Measurements from ENCODE around the gene ROR1.

ROR1 gene

DNA sequence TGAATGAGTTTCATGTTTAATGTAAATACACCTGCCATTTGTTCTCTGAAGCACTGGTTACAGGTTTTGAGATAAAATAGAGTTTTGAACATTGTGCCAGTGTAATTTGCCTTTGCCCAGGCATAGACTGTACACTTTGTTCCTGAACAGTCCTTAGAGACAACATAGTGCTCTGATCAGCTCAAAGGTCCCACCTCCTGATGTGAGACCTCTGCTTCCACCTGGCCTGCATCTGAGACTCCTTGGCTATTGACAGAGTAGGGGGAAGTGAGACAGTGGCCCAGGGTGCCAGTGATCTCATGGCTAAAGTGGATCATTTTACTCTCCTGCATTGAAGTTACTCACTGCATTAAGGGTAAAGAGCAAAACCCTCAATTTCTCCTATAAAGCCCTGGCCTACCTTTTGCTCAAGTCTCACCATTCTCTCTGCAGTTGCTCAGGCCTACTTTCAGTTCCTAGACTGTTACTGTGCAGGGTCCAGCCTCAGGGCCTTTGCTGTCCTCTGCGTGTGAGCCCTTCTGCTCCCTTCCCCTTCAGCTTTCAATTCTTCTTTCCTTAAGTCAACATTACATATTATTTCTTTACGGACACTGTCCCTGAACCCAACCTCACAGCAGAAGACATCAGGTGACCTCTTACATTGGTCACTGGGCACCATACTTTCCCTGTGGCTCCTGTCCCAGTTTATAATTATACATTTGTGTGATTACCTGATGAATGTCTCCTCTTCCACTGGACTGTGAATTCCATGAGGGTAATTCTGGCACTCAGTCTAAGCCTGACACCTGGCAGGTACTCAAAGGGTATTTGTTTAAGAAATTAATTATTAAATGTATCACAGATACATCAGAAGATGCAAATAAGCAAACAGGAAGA is 142.9 kb downstream of the ROR1 start:
- H3K27ac ChIP-seq (ENCODE audit: low read length): no peak overlapping the region
- H3K4me3 ChIP-seq (ENCODE audit: low read depth in 1 of 2, low read length in 2 of 2): no peak overlapping the region
- H3K9ac ChIP-seq (ENCODE audit: low read depth, low read length): no peak overlapping the region
- no peak overlapping the region for H2AFZ ChIP-seq (ENCODE audit: low read depth, low read length)
- no peaks in the 10 kb centered on the region for H4K20me1 ChIP-seq (ENCODE audit: insufficient read depth, low read length)
- peaks cover 24% of the 10 kb centered on the region for H3K27me3 ChIP-seq (ENCODE audit: insufficient read depth, low read length, poor library complexity)
- H3K9me3 ChIP-seq (ENCODE audit: insufficient read depth, low read length, severe bottlenecking): no peaks in the 10 kb centered on the region
- ATAC-seq (ENCODE audit: insufficient read depth, low read depth) (no peak), DNase-seq (no peak)
- no peaks in the 10 kb centered on the region for H3K4me1 ChIP-seq (ENCODE audit: insufficient read depth, low read length)
- TF ChIP-seq EZH2 (IDR thresholded peaks at IDR 0.05; ENCODE audit: borderline replicate concordance, low read depth, low read length, severe bottlenecking): no peak
- TF ChIP-seq, protein P1, sequence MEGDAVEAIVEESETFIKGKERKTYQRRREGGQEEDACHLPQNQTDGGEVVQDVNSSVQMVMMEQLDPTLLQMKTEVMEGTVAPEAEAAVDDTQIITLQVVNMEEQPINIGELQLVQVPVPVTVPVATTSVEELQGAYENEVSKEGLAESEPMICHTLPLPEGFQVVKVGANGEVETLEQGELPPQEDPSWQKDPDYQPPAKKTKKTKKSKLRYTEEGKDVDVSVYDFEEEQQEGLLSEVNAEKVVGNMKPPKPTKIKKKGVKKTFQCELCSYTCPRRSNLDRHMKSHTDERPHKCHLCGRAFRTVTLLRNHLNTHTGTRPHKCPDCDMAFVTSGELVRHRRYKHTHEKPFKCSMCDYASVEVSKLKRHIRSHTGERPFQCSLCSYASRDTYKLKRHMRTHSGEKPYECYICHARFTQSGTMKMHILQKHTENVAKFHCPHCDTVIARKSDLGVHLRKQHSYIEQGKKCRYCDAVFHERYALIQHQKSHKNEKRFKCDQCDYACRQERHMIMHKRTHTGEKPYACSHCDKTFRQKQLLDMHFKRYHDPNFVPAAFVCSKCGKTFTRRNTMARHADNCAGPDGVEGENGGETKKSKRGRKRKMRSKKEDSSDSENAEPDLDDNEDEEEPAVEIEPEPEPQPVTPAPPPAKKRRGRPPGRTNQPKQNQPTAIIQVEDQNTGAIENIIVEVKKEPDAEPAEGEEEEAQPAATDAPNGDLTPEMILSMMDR (IDR thresholded peaks at IDR 0.05; ENCODE audit: borderline replicate concordance, extremely low read depth, low read length, poor library complexity, severe bottlenecking): no peak
- H3K36me3 ChIP-seq (ENCODE audit: insufficient read depth, low read length): no peaks in the 10 kb centered on the region
- no peaks in the 10 kb centered on the region for H3K79me2 ChIP-seq (ENCODE audit: insufficient read depth, low read length)
- no peak overlapping the region for H3K4me2 ChIP-seq (ENCODE audit: insufficient read depth, low read length)

DNA sequence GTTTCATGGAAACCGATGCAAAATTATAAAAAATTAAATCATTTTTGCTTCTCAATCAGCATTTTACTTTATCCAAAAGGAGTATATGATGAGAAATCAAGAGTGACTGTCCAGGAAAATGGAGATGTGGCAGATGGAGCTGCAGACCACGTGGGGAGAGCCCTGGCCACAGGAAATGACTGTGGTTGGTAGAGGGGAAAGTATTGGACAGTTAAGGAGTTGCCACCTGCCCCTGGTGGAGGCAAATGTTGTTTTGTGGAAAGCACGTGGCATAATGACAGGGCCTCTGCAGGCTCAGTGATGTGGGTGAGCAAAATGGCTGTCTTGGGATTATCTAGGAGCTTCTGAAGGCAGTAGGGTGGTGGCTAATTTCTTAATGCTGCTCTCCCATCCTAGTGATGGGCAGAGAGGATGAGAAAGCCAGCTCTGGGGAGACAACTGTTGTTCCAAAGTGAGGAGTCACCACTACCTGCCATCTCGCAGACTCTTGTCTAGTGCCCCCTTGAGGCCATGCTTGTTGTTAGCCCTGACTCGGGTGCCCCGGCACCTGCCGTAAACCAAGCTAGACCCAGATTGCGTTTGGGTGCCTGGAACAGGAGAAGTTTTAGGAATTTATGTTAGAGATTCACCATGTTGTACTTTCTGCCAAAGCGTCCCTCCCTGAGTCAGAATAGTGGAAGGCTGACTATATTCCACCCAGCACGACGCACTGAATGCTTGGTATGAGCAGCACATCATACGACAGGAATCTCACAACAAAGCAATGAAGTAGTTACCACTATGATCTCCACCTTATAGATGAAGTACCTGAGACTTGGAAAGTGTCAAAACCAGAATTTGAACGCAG is 144.0 kb downstream of the ROR1 start:
- no peak for TF ChIP-seq EZH2 (IDR thresholded peaks at IDR 0.05; ENCODE audit: borderline replicate concordance, low read depth, low read length, severe bottlenecking)
- TF ChIP-seq, protein P1 (IDR thresholded peaks at IDR 0.05; ENCODE audit: borderline replicate concordance, extremely low read depth, low read length, poor library complexity, severe bottlenecking): peak; percentile 40
- Histone ChIP-seq H3K4me3 (ENCODE audit: low read depth in 1 of 2, low read length in 2 of 2) (no peak overlapping the region), H3K27me3 (ENCODE audit: insufficient read depth, low read length, poor library complexity) (peaks cover 13% of the 10 kb centered on the region), H3K4me1 (ENCODE audit: insufficient read depth, low read length) (no peaks in the 10 kb centered on the region), H3K4me2 (ENCODE audit: insufficient read depth, low read length) (no peak overlapping the region), H3K9ac (ENCODE audit: low read depth, low read length) (no peak overlapping the region), H3K9me3 (ENCODE audit: insufficient read depth, low read length, severe bottlenecking) (no peaks in the 10 kb centered on the region), H3K36me3 (ENCODE audit: insufficient read depth, low read length) (no peaks in the 10 kb centered on the region), H4K20me1 (ENCODE audit: insufficient read depth, low read length) (no peaks in the 10 kb centered on the region), H3K79me2 (ENCODE audit: insufficient read depth, low read length) (no peaks in the 10 kb centered on the region), H2AFZ (ENCODE audit: low read depth, low read length) (no peak overlapping the region), H3K27ac (ENCODE audit: low read length) (no peak overlapping the region)
- DNase-seq: peak; percentile 6
- ATAC-seq (ENCODE audit: insufficient read depth, low read depth): no peak

DNA sequence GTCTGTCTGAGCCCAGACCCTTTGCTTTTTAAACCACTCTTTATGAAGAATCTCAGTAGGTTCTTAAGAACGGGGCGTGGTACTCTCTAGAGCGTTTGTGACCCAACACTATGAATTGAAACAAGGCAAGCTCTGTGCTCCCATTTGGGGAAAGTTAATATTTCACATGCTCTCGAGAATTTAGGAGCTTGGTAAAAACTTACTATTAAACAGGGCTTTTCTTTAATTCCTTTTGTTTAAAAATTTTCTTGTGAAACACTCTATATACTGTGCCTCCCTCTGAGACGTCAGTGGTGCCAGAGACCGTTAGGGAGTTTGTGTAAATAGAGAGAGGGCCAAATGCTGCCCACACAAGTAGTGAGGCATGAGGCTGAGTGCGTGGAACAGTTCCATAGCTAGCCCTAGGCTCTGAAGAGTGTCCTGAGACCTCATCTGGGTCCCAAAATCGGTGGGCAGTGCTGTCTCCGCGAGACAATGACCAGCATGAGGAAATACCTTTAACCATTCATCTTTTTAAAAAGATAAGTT is 144.7 kb downstream of the ROR1 start:
- Histone ChIP-seq H2AFZ (ENCODE audit: low read depth, low read length) (no peak overlapping the region), H3K9ac (ENCODE audit: low read depth, low read length) (no peak overlapping the region), H3K4me3 (ENCODE audit: low read depth in 1 of 2, low read length in 2 of 2) (no peak overlapping the region), H3K79me2 (ENCODE audit: insufficient read depth, low read length) (no peaks in the 10 kb centered on the region), H3K4me1 (ENCODE audit: insufficient read depth, low read length) (no peaks in the 10 kb centered on the region), H3K36me3 (ENCODE audit: insufficient read depth, low read length) (no peaks in the 10 kb centered on the region), H3K27ac (ENCODE audit: low read length) (no peak overlapping the region), H3K4me2 (ENCODE audit: insufficient read depth, low read length) (no peak overlapping the region), H3K27me3 (ENCODE audit: insufficient read depth, low read length, poor library complexity) (peaks cover 11% of the 10 kb centered on the region), H4K20me1 (ENCODE audit: insufficient read depth, low read length) (no peaks in the 10 kb centered on the region), H3K9me3 (ENCODE audit: insufficient read depth, low read length, severe bottlenecking) (no peaks in the 10 kb centered on the region)
- TF ChIP-seq EZH2 (IDR thresholded peaks at IDR 0.05; ENCODE audit: borderline replicate concordance, low read depth, low read length, severe bottlenecking): no peak
- TF ChIP-seq, protein P1 (IDR thresholded peaks at IDR 0.05; ENCODE audit: borderline replicate concordance, extremely low read depth, low read length, poor library complexity, severe bottlenecking): no peak
- ATAC-seq (ENCODE audit: insufficient read depth, low read depth): no peak
- no peak for DNase-seq
